ENCODE measurements around the gene MCL1.
"Not testable (repeated sequence)": the region's sequence is repeated elsewhere in the genome, so short reads cannot be mapped to it uniquely, and the experiment has no call there.

MCL1 gene

DNA sequence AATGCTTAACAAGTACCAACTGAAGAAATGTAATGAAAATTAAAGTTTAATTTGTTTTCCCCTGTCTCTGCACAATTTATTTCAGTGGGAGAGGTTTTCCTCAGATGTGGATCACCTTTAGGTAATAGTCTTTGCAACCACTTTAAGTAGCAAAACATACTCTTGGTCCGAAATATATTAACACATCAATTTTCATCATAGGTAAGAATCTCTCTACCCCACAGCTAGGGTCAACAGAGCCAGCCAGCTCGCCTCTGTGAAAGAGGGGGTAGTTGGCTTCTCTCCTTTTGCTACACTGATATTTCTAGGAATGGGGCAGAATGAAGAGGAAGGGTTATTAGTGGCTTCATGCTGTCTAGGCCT, 24.8 kb upstream of the MCL1 start:
- no peak for DNase-seq
- intact Hi-C loops (cut with DNase I) = no loop called here

DNA sequence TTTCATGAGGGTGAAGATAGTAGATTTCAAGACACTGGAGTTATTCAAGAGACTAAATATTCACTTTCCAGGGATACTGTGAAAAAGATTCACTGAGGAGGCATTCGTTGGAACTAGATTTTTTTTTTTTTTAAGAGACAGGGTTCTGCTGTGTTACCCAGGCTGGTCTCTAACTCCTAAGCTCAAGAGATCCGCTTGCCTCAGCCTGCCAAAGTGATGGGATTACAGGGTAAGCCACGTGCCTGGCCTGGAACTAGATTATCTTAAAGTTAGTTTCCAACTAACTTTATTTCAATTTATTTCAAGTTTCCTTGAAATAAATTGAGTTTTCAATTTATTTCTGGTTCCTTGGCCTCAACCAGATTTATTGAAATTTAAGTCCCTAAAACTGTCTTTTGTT, 24.3 kb upstream of the MCL1 start:
- DNase-seq = peak in 1 of 10 donors; percentile 5
- intact Hi-C loops (cut with DNase I) = no loop called here

DNA sequence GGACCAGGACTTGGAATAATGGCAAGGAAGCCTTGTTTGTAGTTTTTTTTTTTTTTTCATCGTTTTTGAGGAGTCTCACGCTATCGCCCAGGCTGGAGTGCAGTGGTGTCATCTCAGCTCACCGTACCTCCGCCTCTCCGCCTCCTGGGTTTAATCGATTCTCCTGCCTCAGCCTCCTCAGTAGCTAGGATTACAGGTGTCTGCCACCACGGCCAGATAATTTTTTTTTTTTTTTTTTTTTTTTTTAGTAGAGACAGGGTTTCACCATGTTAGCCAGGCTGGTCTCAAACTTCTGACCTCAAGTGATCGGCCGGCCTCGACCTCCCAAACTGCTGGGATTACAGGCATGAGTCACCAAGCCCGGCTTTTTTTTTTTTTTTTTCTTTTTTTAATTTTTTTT, 23.0 kb upstream of the MCL1 start:
- intact Hi-C loops (cut with DNase I) = not testable (repeated sequence)
- DNase-seq = peak in 1 of 10 donors; percentile 30

DNA sequence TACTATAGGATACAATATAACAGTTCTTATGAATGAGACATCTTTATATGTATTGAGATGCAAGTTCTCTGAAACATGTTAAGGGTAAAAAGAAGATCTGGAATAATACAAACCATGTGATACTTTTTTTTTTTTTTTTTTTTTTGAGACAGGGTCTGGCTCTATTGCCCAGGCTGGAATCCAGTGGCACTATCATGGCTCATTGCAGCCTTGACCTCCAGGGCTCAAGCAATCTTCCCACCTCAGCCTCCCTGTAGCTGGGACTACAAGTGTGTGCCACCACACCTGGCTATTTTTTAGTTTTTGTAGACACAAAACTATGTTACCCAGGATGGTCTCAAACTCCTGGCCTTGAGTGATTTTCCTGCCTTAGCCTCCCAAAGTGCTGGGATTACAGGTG, 22.1 kb upstream of the MCL1 start:
- intact Hi-C loops (cut with DNase I) = no loop called here
- DNase-seq = no peak

DNA sequence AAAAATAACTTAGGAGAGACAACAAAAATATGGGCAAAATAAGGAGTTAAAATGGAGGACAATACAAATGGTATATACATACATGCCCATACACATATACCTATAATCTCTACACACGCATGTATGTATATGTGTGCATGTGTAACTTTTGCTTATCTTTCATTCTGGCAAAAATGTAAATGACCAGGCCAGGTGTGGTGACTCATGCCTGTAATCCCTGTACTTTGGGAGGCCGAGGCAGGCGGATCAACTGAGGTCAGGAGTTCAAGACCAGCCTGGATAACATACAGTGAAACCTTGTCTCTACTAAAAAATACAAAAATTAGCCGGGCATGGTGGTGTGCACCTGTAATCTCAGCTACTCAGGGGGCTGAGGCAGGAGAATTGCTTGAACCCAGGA, 18.9 kb upstream of the MCL1 start:
- DNase-seq = not testable (repeated sequence)
- intact Hi-C loops (cut with DNase I) = loop anchor here (1.0 kb wide), 1 partner anchor 12 kb away; no protein-coding TSS in a partner anchor

DNA sequence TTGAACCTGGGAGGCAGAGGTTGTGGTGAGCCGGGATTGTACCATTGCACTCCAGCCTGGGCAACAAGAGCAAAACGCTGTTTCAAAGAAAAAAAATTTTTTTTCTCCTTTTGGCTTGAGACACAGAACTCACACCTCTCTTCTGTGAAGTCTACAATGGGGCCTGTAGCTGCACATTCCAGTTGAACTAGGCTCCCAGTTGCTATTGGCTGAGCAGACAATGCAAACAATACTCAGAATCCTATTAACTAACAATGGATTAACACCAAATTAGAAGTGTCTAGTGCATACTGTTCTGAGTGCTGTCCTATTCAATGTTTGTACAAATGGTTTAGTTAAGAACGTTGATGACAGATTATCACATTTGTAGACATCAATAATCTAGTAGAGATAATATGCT, 17.6 kb upstream of the MCL1 start:
- no peak for DNase-seq
- intact Hi-C loops (cut with DNase I) = no loop called here

DNA sequence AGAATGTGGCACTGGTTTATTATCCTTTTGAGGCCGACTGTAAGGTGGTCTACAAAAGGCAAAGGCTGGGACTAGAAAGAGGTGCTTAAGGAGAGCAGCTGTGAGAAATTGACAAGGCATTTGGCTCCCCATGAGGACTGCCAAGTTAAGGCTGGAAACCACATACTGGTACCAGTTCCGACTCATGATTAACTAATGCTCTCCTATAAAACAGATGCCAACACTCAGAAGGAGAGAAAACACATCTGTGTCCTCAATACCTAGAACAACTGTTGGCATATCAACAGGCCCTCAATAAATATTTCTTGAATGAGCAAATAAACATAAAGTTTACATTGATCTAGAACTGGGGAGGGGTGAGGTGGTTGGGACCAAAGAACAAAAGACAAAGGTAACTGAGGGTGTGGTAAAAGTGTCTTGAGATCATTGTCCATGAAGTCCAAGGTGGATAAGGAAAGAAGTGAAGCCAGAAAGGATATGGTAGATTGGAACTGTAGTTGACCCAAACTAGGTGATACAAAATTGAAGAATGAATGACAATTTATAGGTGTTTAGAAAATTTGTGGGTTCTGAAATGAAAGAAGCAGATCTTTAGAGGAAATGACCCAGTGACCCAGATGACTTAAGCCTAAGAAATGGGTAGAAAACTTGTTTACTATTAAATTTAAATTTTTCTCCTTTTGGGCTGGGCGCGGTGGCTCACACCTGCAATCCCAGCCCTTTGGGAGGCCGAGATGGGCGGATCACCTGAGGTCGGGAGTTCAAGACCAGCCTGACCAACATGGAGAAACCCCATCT, 16.9 kb upstream of the MCL1 start:
- intact Hi-C loops (cut with DNase I) = no loop called here
- DNase-seq = peak in 1 of 10 donors; percentile 8

DNA sequence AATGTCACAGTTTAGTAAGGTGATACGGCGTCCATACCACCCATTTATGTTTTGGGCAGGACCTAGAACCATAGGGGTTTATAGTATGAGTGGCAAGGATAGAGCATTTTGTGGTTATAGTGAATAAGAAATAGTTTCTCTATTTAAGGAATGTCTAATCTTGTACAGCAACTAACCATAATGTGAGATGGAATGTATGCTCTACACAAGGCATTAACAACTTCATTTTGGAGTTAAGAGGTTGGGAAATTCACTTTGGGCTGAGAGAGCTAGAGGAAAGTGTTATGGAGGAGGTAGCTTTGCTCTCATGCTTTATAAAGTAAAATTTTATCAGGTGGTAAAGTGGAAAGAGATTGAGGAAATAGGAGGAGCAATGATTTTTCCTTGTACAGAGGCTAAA, 3.0 kb upstream of the MCL1 start:
- intact Hi-C loops (cut with DNase I) = no loop called here
- no peak for DNase-seq

DNA sequence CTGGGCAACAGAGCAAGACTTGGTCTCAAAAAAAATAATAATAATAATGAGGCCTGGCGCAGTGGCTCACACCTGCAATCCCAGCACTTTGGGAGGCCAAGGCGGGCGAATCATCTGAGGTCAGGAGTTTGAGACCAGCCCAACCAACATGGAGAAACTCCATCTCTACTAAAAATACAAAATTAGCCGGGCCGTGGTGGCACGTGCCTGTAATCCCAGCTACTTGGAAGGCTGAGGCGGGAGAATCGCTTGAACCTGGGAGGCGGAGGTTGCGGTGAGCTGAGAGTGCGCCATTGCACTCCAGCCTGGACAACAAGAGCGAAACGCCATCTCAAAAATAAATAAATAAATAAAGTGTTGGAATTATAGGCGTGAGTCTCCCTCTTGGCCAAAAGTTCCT, 2.6 kb upstream of the MCL1 start:
- intact Hi-C loops (cut with DNase I) = not testable (repeated sequence)
- peak in 1 of 10 donors; percentile 46 for DNase-seq

DNA sequence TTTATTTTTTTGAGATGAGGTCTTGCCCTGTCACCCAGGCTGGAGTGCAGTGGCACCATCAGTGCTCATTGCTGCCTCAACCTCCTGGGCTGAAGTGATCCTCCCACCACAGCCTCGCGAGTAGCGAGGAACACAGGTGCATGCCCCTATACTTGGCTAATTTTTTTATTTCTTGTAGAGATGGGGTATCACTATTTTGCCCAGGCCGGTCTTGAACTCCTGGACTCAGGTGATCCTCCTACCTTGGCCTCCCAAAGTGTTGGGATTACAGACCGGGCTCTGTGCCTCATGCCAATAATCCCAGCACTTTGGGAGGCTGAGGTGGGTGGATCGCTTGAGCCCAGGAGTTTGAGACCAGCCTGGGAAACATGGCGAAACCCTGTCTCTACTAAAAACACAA, 2.0 kb upstream of the MCL1 start:
- DNase-seq = peak in 1 of 10 donors; percentile 21
- intact Hi-C loops (cut with DNase I) = not testable (repeated sequence)

DNA sequence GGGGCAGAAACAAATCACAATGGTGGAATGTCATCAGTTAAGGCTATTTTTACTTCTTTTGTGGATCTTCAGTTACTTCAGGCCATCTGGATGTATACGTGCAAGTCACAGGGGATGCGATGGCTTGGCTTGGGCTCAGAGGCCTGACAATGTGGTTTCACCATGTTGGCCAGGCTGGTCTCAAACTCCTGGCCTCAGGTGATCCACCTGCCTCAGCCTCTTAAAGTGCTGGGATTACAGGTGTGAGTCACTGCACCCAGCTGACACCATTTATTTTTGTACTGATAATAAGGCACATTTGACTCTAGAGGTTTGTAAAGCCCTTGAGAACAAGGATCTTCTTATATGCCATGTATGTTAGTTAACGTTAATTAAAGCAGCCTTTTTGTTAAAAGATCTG, 1.6 kb upstream of the MCL1 start:
- intact Hi-C loops (cut with DNase I); DNase-seq: not testable (repeated sequence)

DNA sequence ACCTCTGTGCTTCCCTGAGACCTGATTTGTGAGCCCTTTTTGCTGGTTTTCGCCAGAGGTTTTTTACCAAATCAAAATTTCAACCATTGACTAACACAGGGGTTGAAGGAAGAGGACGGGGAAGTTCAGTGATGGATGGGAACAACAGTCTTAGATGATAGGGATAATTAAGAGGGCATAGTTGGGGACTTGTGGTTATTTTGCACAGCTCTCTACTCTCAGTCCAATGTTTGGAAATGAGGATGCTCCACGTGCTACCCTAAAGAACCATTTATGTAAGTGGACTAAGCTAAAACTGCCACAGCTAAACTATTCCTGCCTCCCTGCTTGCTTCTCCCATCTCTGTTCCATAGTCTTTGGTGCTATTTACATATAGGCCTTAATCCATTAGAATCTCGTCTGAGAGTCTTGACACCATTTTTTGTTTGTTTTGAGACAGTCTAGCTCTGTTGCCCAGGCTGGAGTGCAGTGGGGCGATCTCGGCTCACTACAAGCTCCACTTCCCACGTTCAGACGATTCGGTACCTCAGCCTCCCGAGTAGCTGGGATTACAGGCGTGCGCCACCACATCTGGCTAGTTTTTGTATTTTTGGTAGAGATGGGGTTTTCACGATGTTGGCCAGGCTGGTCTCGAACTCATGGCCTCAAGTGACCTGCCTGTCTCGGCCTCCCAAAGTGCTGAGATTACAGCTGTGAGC, 684 bp upstream of the MCL1 start:
- intact Hi-C loops (cut with DNase I) = loop anchor here (2.0 kb wide), 1 partner anchor 49 kb away; the partner anchor contains the start of gene ENSA

DNA sequence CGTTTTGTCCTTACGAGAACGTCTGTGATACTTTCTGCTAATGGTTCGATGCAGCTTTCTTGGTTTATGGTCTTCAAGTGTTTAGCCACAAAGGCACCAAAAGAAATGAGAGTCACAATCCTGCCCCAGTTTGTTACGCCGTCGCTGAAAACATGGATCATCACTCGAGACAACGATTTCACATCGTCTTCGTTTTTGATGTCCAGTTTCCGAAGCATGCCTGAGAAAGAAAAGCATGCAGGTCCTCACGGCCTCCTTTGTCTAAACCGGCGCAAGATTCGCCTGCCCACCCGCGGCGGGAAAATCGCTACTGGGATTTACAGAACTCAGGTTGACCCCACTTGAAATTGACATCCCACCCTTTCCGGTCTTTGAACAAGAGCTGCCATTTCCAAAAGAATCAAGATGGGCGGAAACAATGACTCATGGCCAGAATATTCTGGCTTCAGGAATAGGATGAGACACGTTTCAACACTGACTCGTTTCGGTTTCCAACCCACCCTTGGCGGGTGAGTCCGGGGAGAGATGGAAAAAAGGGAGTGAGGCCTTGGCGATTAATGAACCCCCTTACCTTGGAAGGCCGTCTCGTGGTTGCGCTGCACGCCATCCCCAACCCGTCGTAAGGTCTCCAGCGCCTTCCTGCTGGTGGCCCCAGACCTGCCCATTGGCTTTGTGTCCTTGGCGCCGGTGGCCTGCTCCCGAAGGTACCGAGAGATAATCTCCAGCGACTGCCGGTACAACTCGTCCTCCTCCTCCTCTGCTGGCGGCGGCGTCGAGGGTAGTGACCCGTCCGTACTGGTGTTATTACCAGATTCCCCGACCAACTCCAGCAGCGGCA, 919 bp downstream of the MCL1 start:
- intact Hi-C loops (cut with DNase I) = loop anchor here (2.0 kb wide), 1 partner anchor 50 kb away; the partner anchor contains the start of gene ENSA
- DNase-seq = peak in 5 of 10 donors; percentile 23 to 89 (median 37)

More for the DNA sequence above, 684 bp upstream of the MCL1 start:
- DNase-seq = peak in 1 of 10 donors; percentile 41

DNA sequence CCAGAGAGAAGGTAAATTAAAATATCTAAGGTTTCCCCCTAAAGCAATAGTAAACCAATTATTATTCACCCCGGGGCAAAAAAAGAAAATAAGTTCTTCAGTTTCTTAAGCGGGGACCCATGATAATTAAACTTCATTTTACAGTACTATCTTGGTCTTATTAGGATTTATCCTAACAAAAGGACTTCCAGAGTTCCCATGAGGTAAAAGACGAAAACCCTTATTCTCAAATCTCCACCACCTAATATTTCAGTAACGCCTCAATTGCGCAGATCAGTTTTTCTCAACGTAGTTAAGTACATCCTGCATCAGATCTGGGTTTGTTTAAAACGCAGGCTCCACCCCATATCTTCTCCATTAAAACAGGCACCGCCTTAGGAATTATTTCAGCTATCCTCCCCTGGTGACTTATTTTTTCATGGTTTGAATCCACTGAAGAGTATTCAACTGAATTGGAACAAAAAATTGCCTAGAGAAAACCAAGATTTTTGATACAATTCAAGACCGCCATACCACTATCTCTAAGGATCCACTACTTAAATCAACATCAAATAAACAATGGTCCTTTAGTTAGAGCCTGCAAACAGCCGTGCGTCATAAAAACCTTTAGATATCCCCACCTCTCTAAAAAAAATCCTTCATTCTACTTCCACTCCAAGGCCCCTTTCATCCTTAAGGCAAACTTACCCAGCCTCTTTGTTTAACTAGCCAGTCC, 1.7 kb downstream of the MCL1 start:
- intact Hi-C loops (cut with DNase I) = loop anchor here (2.0 kb wide), 1 partner anchor 51 kb away; the partner anchor contains the start of gene ENSA
- no peak for DNase-seq

DNA sequence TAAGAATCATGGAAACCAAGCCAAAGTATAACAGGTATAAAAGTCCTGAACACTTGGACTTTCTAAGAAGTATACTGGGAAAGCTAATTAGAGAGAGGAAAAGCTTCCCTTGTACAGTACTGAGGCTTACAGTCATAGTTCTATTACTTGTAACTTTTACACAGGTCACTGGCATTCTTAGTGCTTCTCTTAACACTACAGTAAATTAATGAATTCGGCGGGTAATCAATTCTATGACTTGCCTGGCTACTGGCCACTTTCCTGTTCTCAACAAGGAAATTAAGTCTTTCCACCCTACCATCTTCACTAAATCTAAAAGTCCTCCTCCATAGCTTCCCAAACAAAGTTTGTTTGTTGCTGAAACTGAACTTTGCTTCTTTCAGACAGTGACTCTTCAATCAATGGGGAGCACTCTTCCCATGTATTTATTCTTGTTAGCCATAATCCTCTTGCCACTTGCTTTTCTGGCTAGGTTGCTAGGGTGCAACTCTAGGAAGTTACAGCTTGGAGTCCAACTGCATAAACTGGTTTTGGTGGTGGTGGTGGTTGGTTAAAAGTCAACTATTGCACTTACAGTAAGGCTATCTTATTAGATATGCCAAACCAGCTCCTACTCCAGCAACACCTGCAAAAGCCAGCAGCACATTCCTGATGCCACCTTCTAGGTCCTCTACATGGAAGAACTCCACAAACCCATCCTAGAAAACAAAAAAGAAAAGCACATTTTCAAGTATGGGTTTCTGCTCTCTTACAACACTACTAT, 2.4 kb downstream of the MCL1 start:
- no peak for DNase-seq
- intact Hi-C loops (cut with DNase I) = no loop called here

DNA sequence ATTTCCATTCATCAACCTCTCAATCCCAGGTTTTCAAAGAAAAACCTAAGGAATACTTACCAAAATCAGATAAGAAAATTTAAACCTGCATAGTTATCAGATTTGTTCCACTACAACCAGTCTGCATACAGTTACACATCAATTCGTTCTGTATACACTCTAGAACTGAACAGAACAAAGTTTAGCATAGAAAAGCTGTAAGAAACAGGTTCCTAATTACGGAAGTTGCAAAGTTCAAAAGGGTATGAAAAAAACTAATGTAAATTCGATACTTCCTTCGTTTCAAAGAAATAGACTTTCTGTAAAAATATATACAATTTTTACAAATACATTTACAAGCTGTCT, 3.1 kb downstream of the MCL1 start:
- intact Hi-C loops (cut with DNase I) = no loop called here
- DNase-seq = no peak

DNA sequence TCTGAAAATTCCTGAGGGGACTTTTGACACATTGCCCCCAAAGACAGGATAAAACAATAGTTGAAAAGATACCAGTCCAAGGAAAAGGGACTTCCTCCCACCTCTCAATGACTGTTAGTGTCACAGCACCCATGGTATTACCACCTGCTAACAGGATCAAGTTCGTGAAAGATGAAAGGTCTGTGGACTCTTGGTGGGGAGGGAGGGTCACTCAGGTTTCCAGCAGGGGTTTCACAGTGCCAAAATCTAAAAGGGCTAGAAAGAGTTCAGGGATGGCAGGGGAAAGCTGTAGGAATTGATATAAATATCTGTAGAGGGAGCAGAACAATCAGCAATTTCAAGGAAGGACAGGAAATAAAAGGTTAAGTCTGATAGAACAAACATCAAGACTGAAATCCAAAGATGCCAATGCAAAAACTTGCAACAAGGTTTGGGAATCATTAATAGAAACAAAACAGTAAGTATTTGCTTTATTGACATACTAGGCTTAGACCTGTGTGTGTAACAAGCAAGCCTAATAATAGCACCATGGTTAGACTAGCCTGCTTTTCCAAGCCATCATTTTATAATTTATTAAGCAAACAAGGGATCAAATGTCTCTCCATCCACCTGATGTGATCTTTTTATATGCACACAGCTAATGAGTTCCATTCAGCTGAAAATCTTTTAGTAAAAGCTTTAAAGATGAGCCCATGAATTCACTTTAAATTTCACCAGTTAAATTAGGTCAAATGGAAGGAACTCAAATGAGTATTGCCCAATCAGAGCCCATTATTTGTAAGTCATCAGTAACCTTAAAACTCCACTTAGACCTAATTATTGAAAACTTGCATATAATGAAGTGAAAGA, 3.7 kb downstream of the MCL1 start:
- DNase-seq = no peak
- intact Hi-C loops (cut with DNase I) = no loop called here

DNA sequence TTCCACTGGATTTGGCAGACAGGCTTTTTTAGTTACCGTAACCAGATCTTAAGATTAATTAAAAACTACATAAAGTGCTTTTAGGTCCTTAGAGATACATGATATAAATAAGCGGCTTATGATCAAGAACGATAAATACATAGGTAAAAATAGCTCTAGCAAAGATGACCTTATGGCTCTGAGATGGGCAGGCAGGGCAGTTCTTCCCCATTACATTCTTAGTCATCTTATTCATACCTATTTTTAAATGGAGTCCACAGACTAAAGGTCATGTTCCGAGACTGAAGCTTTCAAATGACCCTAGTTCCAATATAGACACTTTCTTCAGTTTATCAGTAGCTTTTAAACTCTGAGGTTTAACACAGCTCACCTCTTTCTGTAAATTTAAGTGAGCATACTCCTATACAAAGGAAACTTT, 4.3 kb downstream of the MCL1 start:
- no peak for DNase-seq
- intact Hi-C loops (cut with DNase I) = no loop called here

All from posterior cingulate gyrus (tissue), 11 donors.